GM21737 (cell line): ENCODE data around the gene RIC1.
"Not testable (repeated sequence)": the region's sequence is repeated elsewhere in the genome, so short reads cannot be mapped to it uniquely, and the experiment has no call there.

Source experiments
- ATAC-seq: cut with Tn5 transposase; IDR thresholded peaks from one replicate; pipeline ENCODE4 v1.9.1; 2021; ENCODE audit warnings: mild to moderate bottlenecking, moderate library complexity; ENCODE audit not compliant: unreplicated experiment

The RIC1 gene

GRCh38 chr9:5784526-5785315, 155.8 kb downstream of the RIC1 start:
- ATAC-seq = no peak

GRCh38 chr9:5786370-5787127, 157.6 kb downstream of the RIC1 start:
- no peak for ATAC-seq

GRCh38 chr9:5787220-5787619, 158.3 kb downstream of the RIC1 start:
- no peak for ATAC-seq

GRCh38 chr9:5787759-5788302, 158.9 kb downstream of the RIC1 start:
- no peak for ATAC-seq

GRCh38 chr9:5789489-5789888, 160.6 kb downstream of the RIC1 start:
- no peak for ATAC-seq

- ATAC-seq = no peak
These were observed 162.0 kb downstream of the RIC1 start for GRCh38 chr9:5790923-5791322.

- ATAC-seq = no peak
These were observed 163.0 kb downstream of the RIC1 start for GRCh38 chr9:5791870-5792269.

GRCh38 chr9:5793812-5794211, 164.9 kb downstream of the RIC1 start:
- ATAC-seq = no peak

GRCh38 chr9:5796298-5796697, 167.4 kb downstream of the RIC1 start:
- ATAC-seq = no peak

GRCh38 chr9:5798581-5798980, 169.7 kb downstream of the RIC1 start:
- no peak for ATAC-seq

GRCh38 chr9:5799314-5799713, 170.4 kb downstream of the RIC1 start:
- no peak for ATAC-seq

- not testable (repeated sequence) for ATAC-seq
These were observed 171.5 kb downstream of the RIC1 start for GRCh38 chr9:5800378-5800777.

- ATAC-seq = no peak
These were observed 172.2 kb downstream of the RIC1 start for GRCh38 chr9:5800969-5801738.

GRCh38 chr9:5801739-5802113, 172.8 kb downstream of the RIC1 start:
- ATAC-seq = no peak

- ATAC-seq = no peak
These were observed 176.6 kb downstream of the RIC1 start for GRCh38 chr9:5805478-5805877.

- no peak for ATAC-seq
These were observed 182.8 kb downstream of the RIC1 start for GRCh38 chr9:5811751-5812150.

GRCh38 chr9:5813824-5814223, 184.9 kb downstream of the RIC1 start:
- ATAC-seq = no peak

- no peak for ATAC-seq
These were observed 186.6 kb downstream of the RIC1 start for GRCh38 chr9:5815461-5815860.

- ATAC-seq = no peak
These were observed 189.0 kb downstream of the RIC1 start for GRCh38 chr9:5817862-5818261.

- no peak for ATAC-seq
These were observed 189.7 kb downstream of the RIC1 start for GRCh38 chr9:5818424-5819142.

- ATAC-seq = no peak
These were observed 190.3 kb downstream of the RIC1 start for GRCh38 chr9:5819174-5819573.
